ENCODE results near the gene SLC20A1.

GRCh38 chr2:112692495-112692911, 46.8 kb downstream of the SLC20A1 start:
- no peak for TF ChIP-seq POU6F1 (CRISPR knock-in tag; IDR thresholded peaks at IDR 0.05; ENCODE audit: borderline replicate concordance, low read depth)
- no peak for TF ChIP-seq ESRRG (CRISPR knock-in tag; IDR thresholded peaks at IDR 0.05)
- TF ChIP-seq SNAI2 (CRISPR knock-in tag; IDR thresholded peaks at IDR 0.05): no peak
- no peak for TF ChIP-seq RARB (CRISPR knock-in tag; IDR thresholded peaks at IDR 0.05)
- no peak for TF ChIP-seq ZFP3 (CRISPR knock-in tag; IDR thresholded peaks at IDR 0.05)
- TF ChIP-seq ZC3H10 (CRISPR knock-in tag; IDR thresholded peaks at IDR 0.05): no peak
- TF ChIP-seq PATZ1 (CRISPR knock-in tag; IDR thresholded peaks at IDR 0.05; ENCODE audit: borderline replicate concordance): no peak
- no peak for TF ChIP-seq ZFP30 (CRISPR knock-in tag; IDR thresholded peaks at IDR 0.05)
- no peak for TF ChIP-seq OSR1 (CRISPR knock-in tag; IDR thresholded peaks at IDR 0.05)
- TF ChIP-seq CSRNP3 (CRISPR knock-in tag; IDR thresholded peaks at IDR 0.05): no peak
- no peak for TF ChIP-seq ARNTL (CRISPR knock-in tag; IDR thresholded peaks at IDR 0.05; ENCODE audit: borderline replicate concordance, low read depth)
